OCI-LY1 (cell line): Measurements from ENCODE around the gene GJD3.
"Not testable (repeated sequence)": the region's sequence is repeated elsewhere in the genome, so short reads cannot be mapped to it uniquely, and the experiment has no call there.

Experiments
- H2AFZ ChIP-seq: fragments of 200-600 bp; sonication (generic), shearing (Covaris generic); 2 replicates; pipeline ENCODE4 v1.6.0; 2014; ENCODE audit warnings: antibody characterized with exemption, mild to moderate bottlenecking, low read length
- H3F3A ChIP-seq: fragments of 200-600 bp; sonication (generic), shearing (Covaris generic); 2 replicates; pipeline ENCODE4 v1.6.0; 2014; ENCODE audit warnings: mild to moderate bottlenecking, antibody characterized with exemption, low read length, moderate library complexity; ENCODE audit not compliant: insufficient read depth
- H3K27ac ChIP-seq: fragments of 200-600 bp; sonication (generic); 2 replicates; pipeline ENCODE4 v1.5.1; 2014; ENCODE audit warnings: low read length, mixed run types, mild to moderate bottlenecking, low read depth; ENCODE audit not compliant: poor library complexity, severe bottlenecking
- H3K27me3 ChIP-seq: fragments of 200-600 bp; sonication (generic); 2 replicates; pipeline ENCODE4 v1.6.0; 2014; ENCODE audit warnings: antibody characterized with exemption, mild to moderate bottlenecking, low read length, moderate library complexity; ENCODE audit not compliant: insufficient read depth
- H3K36me3 ChIP-seq: fragments of 200-600 bp; sonication (generic); 2 replicates; pipeline ENCODE4 v1.6.1; 2014; ENCODE audit warnings: mild to moderate bottlenecking, antibody characterized with exemption, low read length, moderate library complexity, mixed read lengths; ENCODE audit not compliant: insufficient read depth
- H3K4me1 ChIP-seq: fragments of 200-600 bp; sonication (generic); 2 replicates; pipeline ENCODE4 v1.5.1; 2014; ENCODE audit warnings: mild to moderate bottlenecking, low read length, moderate library complexity; ENCODE audit not compliant: insufficient read depth, severe bottlenecking
- H3K4me2 ChIP-seq: fragments of 200-600 bp; sonication (generic), shearing (Covaris generic); 2 replicates; pipeline ENCODE4 v1.6.1; 2014; ENCODE audit warnings: low read length
- H3K4me3 ChIP-seq: fragments of 200-600 bp; sonication (generic); 2 replicates; pipeline ENCODE4 v1.5.1; 2014; ENCODE audit warnings: low read length, low read depth, mild to moderate bottlenecking, mixed read lengths; ENCODE audit not compliant: poor library complexity, severe bottlenecking
- H3K79me2 ChIP-seq: fragments of 200-600 bp; shearing (Covaris generic); 2 replicates; pipeline ENCODE4 v1.6.1; 2016; ENCODE audit warnings: mixed run types, low read length, mixed read lengths; ENCODE audit not compliant: insufficient read depth
- H3K9ac ChIP-seq: fragments of 200-600 bp; sonication (generic), shearing (Covaris generic); 2 replicates; pipeline ENCODE4 v1.6.1; 2014; ENCODE audit warnings: mild to moderate bottlenecking, low read length, mixed read lengths
- H3K9me2 ChIP-seq: fragments of 200-600 bp; sonication (generic), shearing (Covaris generic); 2 replicates; pipeline ENCODE4 v1.6.1; 2014; ENCODE audit warnings: low read depth, mild to moderate bottlenecking, low read length, mixed read lengths
- H3K9me3 ChIP-seq: fragments of 200-600 bp; shearing (Covaris generic); 2 replicates; pipeline ENCODE4 v1.6.1; 2014; ENCODE audit warnings: low read length, mixed read lengths
- H4K20me1 ChIP-seq: fragments of 200-600 bp; sonication (generic), shearing (Covaris generic); 2 replicates; pipeline ENCODE4 v1.6.0; 2016; ENCODE audit warnings: mild to moderate bottlenecking, low read length; ENCODE audit not compliant: insufficient read depth
- CTCF ChIP-seq: fragments of 200-600 bp; sonication (generic), shearing (Covaris generic); IDR thresholded peaks from 2 replicates; pipeline ENCODE4 v1.5.1; 2017; ENCODE audit warnings: mild to moderate bottlenecking, antibody characterized with exemption, low read length, moderate library complexity, mixed read lengths
- EZH2 ChIP-seq: fragments of 200-600 bp; sonication (generic), shearing (Covaris generic); IDR thresholded peaks from 2 replicates; pipeline ENCODE4 v1.8.0; 2017; ENCODE audit warnings: borderline replicate concordance, mixed run types, mild to moderate bottlenecking, antibody characterized with exemption, low read length, moderate library complexity, mixed read lengths

Gene GJD3

GRCh38 chr17:40378966-40379365, 14.4 kb upstream of the GJD3 start:
- Histone ChIP-seq H3K9me3 (no peaks in the 10 kb centered on the region), H2AFZ (no peak overlapping the region), H4K20me1 (no peaks in the 10 kb centered on the region), H3K4me2 (no peak overlapping the region), H3F3A (no peaks in the 10 kb centered on the region), H3K4me1 (no peaks in the 10 kb centered on the region), H3K4me3 (no peak overlapping the region), H3K9ac (no peak overlapping the region), H3K27me3 (no peaks in the 10 kb centered on the region; the same call in 1 of the 2 replicates), H3K36me3 (no peaks in the 10 kb centered on the region), H3K27ac (no peak overlapping the region), H3K9me2 (no peaks in the 10 kb centered on the region), H3K79me2 (no peaks in the 10 kb centered on the region)
- TF ChIP-seq CTCF (no peak), EZH2 (no peak)

- TF ChIP-seq CTCF (no peak), EZH2 (no peak)
- no peaks in the 10 kb centered on the region for H4K20me1 ChIP-seq
- no peak overlapping the region for H3K4me2 ChIP-seq
- H3K27me3 ChIP-seq: no peaks in the 10 kb centered on the region; the same call in 1 of the 2 replicates
- no peaks in the 10 kb centered on the region for H3K36me3 ChIP-seq
- no peaks in the 10 kb centered on the region for H3F3A ChIP-seq
- H2AFZ ChIP-seq: no peak overlapping the region
- H3K9me3 ChIP-seq: 0 out of 2 replicates have a peak, but pooled peaks cover 4% of the 10 kb centered on the region
- H3K27ac ChIP-seq: no peak overlapping the region
- no peaks in the 10 kb centered on the region for H3K4me1 ChIP-seq
- no peaks in the 10 kb centered on the region for H3K9me2 ChIP-seq
- H3K4me3 ChIP-seq: no peak overlapping the region
- H3K9ac ChIP-seq: no peak overlapping the region
- no peaks in the 10 kb centered on the region for H3K79me2 ChIP-seq
These were observed 13.3 kb upstream of the GJD3 start for GRCh38 chr17:40377832-40378231.

DNA sequence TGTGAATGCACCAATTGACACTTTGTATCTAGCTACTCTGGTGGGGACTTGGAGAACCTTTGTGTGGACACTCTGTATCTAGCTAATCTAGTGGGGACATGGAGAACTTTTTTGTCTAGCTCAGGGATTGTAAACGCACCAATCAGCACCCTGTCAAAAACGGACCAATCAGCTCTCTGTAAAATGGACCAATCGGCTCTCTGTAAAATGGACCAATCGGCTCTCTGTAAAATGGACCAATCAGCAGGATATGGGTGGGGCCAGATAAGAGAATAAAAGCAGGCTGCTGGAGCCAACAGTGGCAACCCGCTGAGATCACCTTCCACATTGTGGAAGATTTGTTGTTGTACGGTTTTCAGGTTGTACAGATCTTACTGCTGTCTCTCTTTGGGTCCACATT, 12.0 kb upstream of the GJD3 start:
- H3F3A ChIP-seq, H3K79me2 ChIP-seq, H3K36me3 ChIP-seq, H3K27me3 ChIP-seq, H4K20me1 ChIP-seq, H3K9ac ChIP-seq, H3K4me1 ChIP-seq, H2AFZ ChIP-seq, H3K9me2 ChIP-seq, H3K27ac ChIP-seq, H3K4me3 ChIP-seq, H3K9me3 ChIP-seq, H3K4me2 ChIP-seq: not testable (repeated sequence)

DNA sequence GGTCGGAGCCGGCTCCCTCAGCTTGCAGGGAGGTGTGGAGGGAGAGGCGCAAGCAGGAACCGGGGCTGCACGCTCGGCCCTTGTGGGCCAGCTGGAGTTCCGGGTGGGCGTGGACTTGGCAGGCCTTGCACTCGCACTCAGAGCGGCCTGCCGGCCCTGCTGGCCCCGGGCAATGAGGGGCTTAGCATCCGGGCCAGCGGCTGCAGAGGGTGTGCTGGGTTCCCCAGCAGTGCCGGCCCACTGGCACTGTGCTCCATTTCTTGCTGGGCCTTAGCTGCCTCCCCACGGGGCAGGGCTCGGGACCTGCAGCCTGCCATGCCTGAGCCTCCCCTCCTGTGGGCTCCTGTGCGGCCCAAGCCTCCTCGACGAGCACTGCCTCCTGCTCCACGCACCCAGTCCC, 11.2 kb upstream of the GJD3 start:
- H4K20me1 ChIP-seq, H3F3A ChIP-seq, H3K36me3 ChIP-seq, H3K9me3 ChIP-seq, H3K4me1 ChIP-seq, H3K9me2 ChIP-seq, H3K4me2 ChIP-seq, H2AFZ ChIP-seq, H3K27me3 ChIP-seq, H3K9ac ChIP-seq, H3K27ac ChIP-seq, H3K79me2 ChIP-seq, H3K4me3 ChIP-seq: not testable (repeated sequence)
